VCaP (cell line): ENCODE results near the gene PRKCA.

Experiments
- H3K27ac ChIP-seq: fragments of 450-650 bp; 2 replicates; pipeline ENCODE4 v1.5.1; 2017
- TF ChIP-seq, protein P1 (sequence below): fragments of 450-650 bp; conservative IDR thresholded peaks from 2 replicates; pipeline ENCODE4 v1.5.1; 2017; ENCODE audit warnings: mild to moderate bottlenecking, moderate library complexity

Gene PRKCA

DNA sequence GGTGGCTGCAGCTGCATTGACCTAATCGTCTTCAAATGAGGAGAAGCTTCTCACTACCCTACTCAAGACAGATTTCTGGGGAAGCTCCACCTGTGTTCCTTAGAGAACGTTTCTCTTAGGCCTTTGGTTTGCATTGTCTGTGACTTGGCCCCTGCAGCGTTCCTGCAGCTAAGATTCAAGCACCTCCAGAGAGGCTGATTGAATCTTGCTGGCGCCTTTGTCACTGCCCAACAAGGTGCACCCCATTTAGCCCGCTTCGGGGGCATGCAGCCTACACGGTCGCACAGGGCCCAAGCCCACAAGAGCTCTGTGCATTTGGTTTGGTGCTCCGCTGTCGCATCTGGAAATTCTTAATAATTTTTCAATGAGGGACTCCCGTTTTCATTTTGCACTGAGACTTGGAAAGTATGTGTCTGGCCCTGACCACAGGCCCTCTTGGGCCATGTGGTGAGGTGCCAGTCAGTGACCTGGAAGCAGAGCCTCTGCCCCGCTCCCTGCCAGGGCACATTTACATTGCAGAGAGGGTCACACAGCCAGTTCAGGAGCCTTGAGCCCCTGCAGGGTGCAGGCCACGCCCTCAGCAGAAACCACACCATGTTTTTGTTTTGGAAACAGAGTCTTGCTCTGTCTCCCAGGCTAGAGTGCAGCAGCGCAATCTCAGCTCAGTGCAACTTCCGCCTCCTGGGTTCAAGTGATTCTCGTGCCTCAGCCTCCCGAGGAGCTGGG, 481.4 kb downstream of the PRKCA start:
- H3K27ac ChIP-seq, result no peak overlapping the region
- TF ChIP-seq, protein P1, sequence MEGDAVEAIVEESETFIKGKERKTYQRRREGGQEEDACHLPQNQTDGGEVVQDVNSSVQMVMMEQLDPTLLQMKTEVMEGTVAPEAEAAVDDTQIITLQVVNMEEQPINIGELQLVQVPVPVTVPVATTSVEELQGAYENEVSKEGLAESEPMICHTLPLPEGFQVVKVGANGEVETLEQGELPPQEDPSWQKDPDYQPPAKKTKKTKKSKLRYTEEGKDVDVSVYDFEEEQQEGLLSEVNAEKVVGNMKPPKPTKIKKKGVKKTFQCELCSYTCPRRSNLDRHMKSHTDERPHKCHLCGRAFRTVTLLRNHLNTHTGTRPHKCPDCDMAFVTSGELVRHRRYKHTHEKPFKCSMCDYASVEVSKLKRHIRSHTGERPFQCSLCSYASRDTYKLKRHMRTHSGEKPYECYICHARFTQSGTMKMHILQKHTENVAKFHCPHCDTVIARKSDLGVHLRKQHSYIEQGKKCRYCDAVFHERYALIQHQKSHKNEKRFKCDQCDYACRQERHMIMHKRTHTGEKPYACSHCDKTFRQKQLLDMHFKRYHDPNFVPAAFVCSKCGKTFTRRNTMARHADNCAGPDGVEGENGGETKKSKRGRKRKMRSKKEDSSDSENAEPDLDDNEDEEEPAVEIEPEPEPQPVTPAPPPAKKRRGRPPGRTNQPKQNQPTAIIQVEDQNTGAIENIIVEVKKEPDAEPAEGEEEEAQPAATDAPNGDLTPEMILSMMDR, result no peak

DNA sequence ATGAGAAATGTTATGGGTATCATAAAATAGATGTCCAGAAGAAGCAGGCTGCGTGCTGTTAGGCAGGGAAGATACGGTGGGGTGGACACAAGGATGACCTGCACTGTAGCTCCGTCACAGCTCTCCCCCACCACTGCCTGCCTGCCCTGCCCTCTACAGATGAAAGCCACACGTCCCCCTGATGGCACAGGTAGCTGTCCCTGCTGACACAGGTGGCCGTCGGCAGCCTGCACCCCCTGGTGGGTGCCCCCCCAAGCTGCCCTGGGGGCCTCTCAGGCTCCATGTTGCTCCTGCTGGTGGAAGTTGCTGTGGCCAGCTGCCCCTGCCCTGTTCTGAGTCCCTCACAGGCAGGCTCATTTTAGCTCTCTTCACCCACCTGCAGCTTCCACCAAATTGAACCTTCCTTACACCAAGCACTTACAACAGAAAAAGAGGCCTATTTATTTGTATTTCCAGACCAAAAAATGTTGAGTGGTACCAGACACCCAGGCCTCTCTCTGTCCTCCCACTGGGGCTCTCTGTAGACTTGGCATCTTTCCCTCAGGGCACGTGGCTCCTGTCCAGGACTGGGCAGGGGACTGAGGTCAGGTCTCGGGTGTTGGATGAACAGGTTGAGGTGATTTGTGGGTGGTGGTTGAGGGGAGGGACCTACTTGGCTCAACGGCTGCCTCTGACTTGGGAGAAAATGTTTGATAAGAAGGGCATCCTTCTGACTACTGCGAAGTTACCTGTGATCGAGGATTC, 482.4 kb downstream of the PRKCA start:
- TF ChIP-seq, protein P1, result no peak
- H3K27ac ChIP-seq, result no peak overlapping the region

DNA sequence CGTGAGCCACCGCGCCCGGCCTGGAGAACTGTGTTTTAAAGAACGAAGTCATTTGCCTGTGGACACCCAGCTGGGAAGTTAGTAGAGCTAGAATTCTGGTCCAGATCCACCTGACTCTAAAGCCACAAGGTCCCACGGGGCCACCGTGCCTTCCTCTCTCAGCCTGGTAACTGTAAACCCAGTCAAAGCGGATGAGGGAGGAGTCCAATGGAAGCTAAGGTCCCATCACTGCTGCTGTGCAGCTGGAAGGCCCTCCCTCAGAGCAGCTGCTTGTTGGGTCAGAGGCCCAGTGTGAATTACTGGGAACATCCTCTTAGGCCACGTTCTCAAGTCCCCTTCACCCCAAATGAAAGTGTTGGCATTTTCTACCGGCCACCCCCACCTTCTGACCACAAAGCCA, 483.7 kb downstream of the PRKCA start:
- TF ChIP-seq, protein P1, result no peak
- no peak overlapping the region for H3K27ac ChIP-seq

DNA sequence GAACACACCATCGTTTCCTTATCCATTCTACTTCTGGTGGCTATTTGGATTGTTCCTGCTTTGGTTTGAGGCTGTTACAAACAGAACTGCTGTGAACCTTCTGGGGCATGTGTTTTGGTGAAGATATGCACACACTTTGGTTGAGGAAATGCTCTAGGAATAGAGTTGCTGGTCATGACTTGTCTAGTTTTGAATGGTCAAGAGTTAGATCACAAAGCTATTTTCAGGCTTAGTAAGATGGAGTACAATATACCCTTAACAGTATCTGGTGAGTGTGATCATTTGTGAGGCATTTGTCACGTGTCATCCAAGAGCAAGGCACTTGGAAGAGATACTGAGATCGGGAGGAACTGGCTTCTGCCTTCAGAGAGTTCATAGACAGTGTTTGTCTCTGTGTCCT, 485.5 kb downstream of the PRKCA start:
- TF ChIP-seq, protein P1, result no peak
- H3K27ac ChIP-seq, result no peak overlapping the region

DNA sequence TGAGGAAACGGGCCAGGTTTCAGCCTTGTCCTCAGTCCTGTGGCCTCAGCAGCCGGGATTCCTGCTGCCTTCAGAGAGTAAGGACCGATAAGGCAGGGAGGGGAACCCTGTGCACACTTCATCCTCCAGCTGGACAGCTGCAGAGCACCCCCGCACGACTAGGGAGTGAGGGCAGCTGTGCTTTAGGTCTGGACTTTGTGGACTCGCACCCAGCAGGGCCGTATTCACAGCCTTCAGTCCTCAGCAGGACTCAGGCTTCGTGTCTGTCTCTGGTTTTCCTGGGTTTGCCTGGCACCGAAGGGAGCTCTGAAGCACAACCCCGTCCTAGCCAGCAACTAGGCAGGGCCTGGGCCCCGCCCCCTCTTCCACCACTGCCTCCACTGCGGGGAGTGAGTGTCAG, 486.7 kb downstream of the PRKCA start:
- TF ChIP-seq, protein P1, result no peak
- no peak overlapping the region for H3K27ac ChIP-seq

DNA sequence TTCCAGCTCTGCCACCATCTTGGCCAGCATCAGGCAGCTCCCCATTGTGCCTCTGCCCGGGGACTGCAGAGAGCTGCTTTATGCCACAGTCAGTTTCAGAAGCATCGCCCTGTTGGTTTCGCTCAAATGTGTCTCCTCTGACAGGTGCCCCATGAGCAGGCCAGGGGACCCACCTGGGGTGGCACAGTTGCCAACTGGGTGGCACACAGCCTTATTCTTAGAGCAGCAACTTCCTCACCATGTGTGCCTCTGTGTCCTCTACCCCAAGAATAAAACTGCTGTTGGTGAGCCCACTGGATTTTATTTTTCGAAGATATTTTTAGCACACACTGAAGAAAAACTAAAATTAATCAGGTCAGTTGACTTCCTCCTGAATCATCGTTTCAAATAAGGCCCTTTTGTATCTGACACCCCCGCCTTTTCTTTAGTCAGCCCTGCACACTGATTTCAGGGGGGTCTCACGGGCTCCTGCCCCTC, 487.6 kb downstream of the PRKCA start:
- TF ChIP-seq, protein P1, result no peak
- H3K27ac ChIP-seq, result no peak overlapping the region

DNA sequence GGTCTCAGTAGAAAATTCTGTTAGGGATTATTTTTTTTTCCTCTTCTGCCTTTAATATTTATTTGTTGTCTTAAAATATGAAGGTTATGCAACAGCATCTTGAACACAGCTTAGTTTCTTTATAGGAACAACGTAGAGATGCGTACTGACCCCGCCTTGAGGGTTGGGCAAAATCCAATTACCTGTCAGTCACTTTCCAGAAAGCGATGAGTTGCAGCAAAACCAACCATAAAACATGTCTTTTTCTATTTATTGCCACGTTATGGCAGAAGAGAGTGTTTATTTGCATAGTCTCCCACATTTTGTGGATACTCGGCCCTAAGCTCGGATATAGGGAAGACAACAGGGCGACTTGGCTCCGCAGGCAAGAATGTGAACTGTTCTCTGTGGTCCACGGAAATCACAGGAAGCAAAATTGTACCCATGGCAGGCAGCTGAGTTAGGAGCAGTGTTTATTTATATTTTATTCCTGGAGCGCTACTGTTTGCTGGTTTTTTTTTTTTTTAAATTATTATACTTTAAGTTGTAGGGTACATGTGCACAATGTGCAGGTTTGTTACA, 488.2 kb downstream of the PRKCA start:
- TF ChIP-seq, protein P1, result no peak
- no peak overlapping the region for H3K27ac ChIP-seq
